ENCODE data around the gene APOBEC4. TPM values are rescaled to one million over a fixed set of nuclear protein-coding genes. Genes with fewer than 3 reads are reported as not detected.
A peak's percentile ranks its signal among the peaks of the same experiment; 100 is the strongest.
"Not testable (repeated sequence)": the region's sequence is repeated elsewhere in the genome, so short reads cannot be mapped to it uniquely, and the experiment has no call there.

Gene APOBEC4
- total and polyA plus RNA-seq, 5 donors, result 0.09 TPM; not detected in 4

DNA sequence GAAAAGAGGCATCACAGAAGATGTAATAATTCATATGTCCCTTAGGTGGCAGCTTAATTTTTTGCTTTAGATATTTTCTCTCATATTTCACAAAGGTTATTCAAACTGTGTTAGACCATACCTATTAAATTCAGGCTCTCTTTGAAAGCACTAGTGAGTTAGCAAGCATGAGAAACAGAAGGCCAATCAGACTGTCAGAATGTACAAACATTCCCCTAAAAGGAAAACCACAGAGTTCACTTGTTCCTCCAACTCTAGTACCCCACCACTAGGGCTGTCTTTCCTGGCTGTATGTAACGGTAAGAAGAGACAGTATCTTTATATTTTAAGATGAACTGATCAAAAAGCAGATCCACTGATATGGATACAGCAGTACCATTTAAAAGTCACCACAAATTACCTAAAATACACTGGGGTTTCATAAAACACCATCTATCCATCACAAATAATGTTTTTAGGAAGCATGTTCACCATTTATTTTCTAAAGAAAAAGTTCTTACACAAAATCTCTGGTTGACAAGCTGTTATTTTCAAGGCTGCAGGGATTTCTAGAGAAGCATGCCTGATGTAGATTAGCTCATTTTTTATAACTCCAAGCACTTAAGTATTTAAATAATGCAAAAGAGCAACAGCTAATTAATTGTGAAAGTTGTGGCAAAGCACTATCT lies 19.3 kb downstream of the APOBEC4 start:
- H3K27me3 ChIP-seq (ENCODE audit: control insufficient read depth, insufficient read depth), result no peaks in the 10 kb centered on the region
- 0% methylated on average over 1 of the region's 1 CpG for WGBS
- no peaks in the 10 kb centered on the region for H3K9me3 ChIP-seq (ENCODE audit: control insufficient read depth, low read length)
- H3K4me1 ChIP-seq (ENCODE audit: control insufficient read depth, insufficient read depth, low read length), result peaks cover 4% of the 10 kb centered on the region
- no peak overlapping the region for H3K27ac ChIP-seq (ENCODE audit: low read length)
- ATAC-seq, result peak in 1 of 2 donors; percentile 4
- H3K4me3 ChIP-seq (ENCODE audit: low read length), result peak overlapping the region; percentile 77
- DNase-seq, result no peak
- intact Hi-C loops (cut with DNase I), result loop anchor here in 1 of 4 donors (10.0 kb wide), 1 partner anchor 159 kb away; the partner anchor contains the start of gene SMG7

DNA sequence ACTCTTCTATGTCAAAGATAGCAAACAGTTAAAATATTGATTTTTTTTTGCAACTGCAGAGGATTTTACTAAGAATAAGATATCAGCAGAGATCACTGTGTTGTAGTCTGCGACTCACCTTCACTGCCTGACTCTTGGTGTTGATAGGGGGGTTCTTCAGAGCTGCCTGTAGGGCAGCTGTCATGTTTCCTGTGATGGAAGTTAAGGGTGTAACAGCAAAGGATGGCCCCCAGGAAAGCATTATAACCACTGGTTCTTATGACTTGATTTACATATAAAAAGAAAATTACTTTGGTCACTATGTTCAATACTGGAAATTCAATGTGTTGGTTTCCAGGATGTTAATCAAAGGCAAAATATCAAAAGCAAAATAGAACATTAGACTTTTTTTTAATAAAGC lies 20.2 kb downstream of the APOBEC4 start:
- intact Hi-C loops (cut with DNase I), result loop anchor here in 1 of 4 donors (10.0 kb wide), 1 partner anchor 158 kb away; the partner anchor contains the start of gene SMG7
- Histone ChIP-seq H3K27ac (ENCODE audit: low read length) (no peak overlapping the region), H3K4me3 (ENCODE audit: low read length) (peak overlapping the region; percentile 77), H3K27me3 (ENCODE audit: control insufficient read depth, insufficient read depth) (no peaks in the 10 kb centered on the region), H3K4me1 (ENCODE audit: control insufficient read depth, insufficient read depth, low read length) (peaks cover 4% of the 10 kb centered on the region), H3K9me3 (ENCODE audit: control insufficient read depth, low read length) (no peaks in the 10 kb centered on the region)
- DNase-seq (no peak), ATAC-seq (no peak)
- WGBS, result 22% methylated on average over 1 of the region's 1 CpG

- Histone ChIP-seq H3K27ac (ENCODE audit: low read length) (no peak overlapping the region), H3K9me3 (ENCODE audit: control insufficient read depth, low read length) (no peaks in the 10 kb centered on the region), H3K27me3 (ENCODE audit: control insufficient read depth, insufficient read depth) (no peaks in the 10 kb centered on the region), H3K4me1 (ENCODE audit: control insufficient read depth, insufficient read depth, low read length) (peaks cover 4% of the 10 kb centered on the region), H3K4me3 (ENCODE audit: low read length) (peak overlapping the region; percentile 77)
- intact Hi-C loops (cut with DNase I), result loop anchor here in 1 of 4 donors (10.0 kb wide), 1 partner anchor 157 kb away; the partner anchor contains the start of gene SMG7
- ATAC-seq (no peak), DNase-seq (no peak)
- WGBS, result 36% methylated on average over 2 of the region's 2 CpGs
These were observed 21.0 kb downstream of the APOBEC4 start for GRCh38 chr1:183632114-183632513.

- WGBS, result 32% methylated on average over 2 of the region's 2 CpGs
- DNase-seq, result no peak
- H3K4me1 ChIP-seq (ENCODE audit: control insufficient read depth, insufficient read depth, low read length), result peaks cover 4% of the 10 kb centered on the region
- H3K4me3 ChIP-seq (ENCODE audit: low read length), result no peak overlapping the region
- H3K9me3 ChIP-seq (ENCODE audit: control insufficient read depth, low read length), result no peaks in the 10 kb centered on the region
- no peak for ATAC-seq
- no peaks in the 10 kb centered on the region for H3K27me3 ChIP-seq (ENCODE audit: control insufficient read depth, insufficient read depth)
- no peak overlapping the region for H3K27ac ChIP-seq (ENCODE audit: low read length)
- intact Hi-C loops (cut with DNase I), result loop anchor here in 1 of 4 donors (10.0 kb wide), 1 partner anchor 156 kb away; the partner anchor contains the start of gene SMG7
These were observed 22.4 kb downstream of the APOBEC4 start for GRCh38 chr1:183630748-183631147.

- ATAC-seq (no peak), DNase-seq (no peak)
- Histone ChIP-seq H3K4me1 (ENCODE audit: control insufficient read depth, insufficient read depth, low read length) (peaks cover 4% of the 10 kb centered on the region), H3K27me3 (ENCODE audit: control insufficient read depth, insufficient read depth) (no peaks in the 10 kb centered on the region), H3K9me3 (ENCODE audit: control insufficient read depth, low read length) (no peaks in the 10 kb centered on the region), H3K27ac (ENCODE audit: low read length) (no peak overlapping the region), H3K4me3 (ENCODE audit: low read length) (no peak overlapping the region)
- intact Hi-C loops (cut with DNase I), result loop anchor here in 1 of 4 donors (10.0 kb wide), 1 partner anchor 74 kb away; no protein-coding TSS in a partner anchor
These were observed 24.6 kb downstream of the APOBEC4 start for GRCh38 chr1:183628537-183628936.

DNA sequence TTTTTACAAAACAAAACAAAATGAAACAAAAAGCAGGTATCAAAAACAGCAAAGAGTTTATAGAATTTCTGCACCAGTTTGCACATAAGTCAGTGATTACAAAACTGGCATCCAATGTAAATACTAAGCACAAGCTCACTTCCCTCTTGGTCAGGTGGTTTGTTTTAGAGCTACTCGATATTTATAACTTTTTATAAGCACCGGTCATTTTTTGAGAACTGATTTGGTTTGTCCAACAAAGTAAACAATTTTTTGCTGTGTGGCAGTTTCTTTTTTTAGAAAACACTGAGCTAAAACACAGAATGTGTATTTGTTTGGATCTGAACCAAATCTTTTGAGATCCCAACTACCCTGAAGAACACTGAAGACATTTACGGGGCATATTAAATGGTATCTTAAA lies 26.9 kb downstream of the APOBEC4 start:
- H3K27me3 ChIP-seq (ENCODE audit: control insufficient read depth, insufficient read depth); H3K4me1 ChIP-seq (ENCODE audit: control insufficient read depth, insufficient read depth, low read length); H3K9me3 ChIP-seq (ENCODE audit: control insufficient read depth, low read length); DNase-seq; H3K4me3 ChIP-seq (ENCODE audit: low read length); H3K27ac ChIP-seq (ENCODE audit: low read length); ATAC-seq: not testable (repeated sequence)
- 15% methylated on average over 3 of the region's 3 CpGs for WGBS
- intact Hi-C loops (cut with DNase I), result loop anchor here in 1 of 4 donors (10.0 kb wide), 1 partner anchor 71 kb away; no protein-coding TSS in a partner anchor

DNA sequence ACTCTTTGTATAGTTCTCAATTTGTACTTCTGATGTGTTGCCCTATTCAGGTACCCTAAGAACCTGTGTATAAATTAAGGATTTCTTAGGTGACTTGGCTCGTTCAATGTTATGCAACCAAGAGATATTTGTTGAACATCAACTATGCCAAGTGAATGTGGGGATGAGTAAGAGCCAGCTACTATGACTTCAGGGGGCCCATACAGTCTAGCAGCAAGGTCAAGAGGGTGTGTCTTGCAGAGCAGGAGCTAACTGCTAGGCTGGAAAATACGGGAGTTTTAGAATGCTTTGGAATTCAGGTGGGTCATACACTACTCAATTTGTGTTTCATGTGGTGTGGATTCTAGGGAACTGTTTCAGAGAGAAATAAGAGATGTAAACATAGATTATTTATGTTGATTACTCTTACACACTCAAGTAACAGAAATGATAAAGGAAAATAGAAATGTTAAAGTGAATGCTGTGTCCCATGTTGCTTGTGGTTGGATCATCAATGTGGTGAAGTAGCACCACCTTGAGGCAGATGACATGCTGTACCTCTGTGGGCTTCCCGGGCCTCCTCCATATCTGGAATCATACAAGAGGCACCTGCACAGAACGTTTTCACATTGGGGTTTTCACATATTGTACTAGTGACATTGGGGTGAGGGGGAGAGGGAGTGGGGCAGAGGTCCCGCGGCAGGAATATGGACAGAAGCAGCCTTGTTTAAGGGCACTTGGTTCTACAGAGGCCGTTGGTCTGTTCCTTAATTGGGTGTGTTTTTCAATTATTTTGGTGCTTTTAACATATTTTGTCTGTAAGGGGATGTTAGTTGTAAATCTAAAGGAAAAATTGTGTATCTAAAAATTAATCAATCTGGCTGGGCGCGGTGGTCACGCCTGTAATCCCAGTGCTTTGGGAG lies 30.0 kb downstream of the APOBEC4 start:
- Histone ChIP-seq H3K4me1 (ENCODE audit: control insufficient read depth, insufficient read depth, low read length) (peaks cover 2% of the 10 kb centered on the region), H3K27me3 (ENCODE audit: control insufficient read depth, insufficient read depth) (no peaks in the 10 kb centered on the region), H3K4me3 (ENCODE audit: low read length) (no peak overlapping the region), H3K27ac (ENCODE audit: low read length) (no peak overlapping the region), H3K9me3 (ENCODE audit: control insufficient read depth, low read length) (no peaks in the 10 kb centered on the region)
- WGBS, result 59% methylated on average over 10 of the region's 10 CpGs
- ATAC-seq, result peak; percentile 87
- intact Hi-C loops (cut with DNase I), result loop anchor here in 2 of 4 donors (5.0 to 10.0 kb wide), 2 partner anchors 68 to 151 kb away; partner anchors contain the start of gene SMG7 (in 1 of the 2)
- peak in 2 of 3 donors; percentile 50 to 67 for DNase-seq

- intact Hi-C loops (cut with DNase I), result loop anchor here in 2 of 4 donors (5.0 to 10.0 kb wide), 2 partner anchors 67 to 150 kb away; partner anchors contain the start of gene SMG7 (in 1 of the 2)
These were observed 31.1 kb downstream of the APOBEC4 start for GRCh38 chr1:183622013-183622412.

DNA sequence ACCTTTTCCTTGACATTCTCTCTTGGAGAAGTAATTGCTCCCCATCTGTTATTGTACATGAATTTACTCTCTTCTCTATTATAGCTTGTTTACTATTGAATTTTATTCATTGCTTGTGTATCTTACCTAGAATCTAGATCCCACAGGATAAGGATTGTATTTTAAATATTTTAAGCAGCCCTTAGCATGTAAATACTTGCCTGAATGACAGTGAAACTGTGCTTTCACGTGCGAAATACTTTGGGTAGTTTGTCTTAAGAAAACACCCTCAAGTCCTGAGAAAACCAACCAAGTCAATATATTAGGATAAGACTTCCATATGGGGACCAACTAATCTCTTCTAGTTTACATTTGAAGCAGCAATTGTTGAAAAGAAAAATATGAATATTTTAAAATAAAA lies 32.8 kb downstream of the APOBEC4 start:
- Histone ChIP-seq H3K9me3 (ENCODE audit: control insufficient read depth, low read length) (no peaks in the 10 kb centered on the region), H3K4me3 (ENCODE audit: low read length) (no peak overlapping the region), H3K27me3 (ENCODE audit: control insufficient read depth, insufficient read depth) (no peaks in the 10 kb centered on the region), H3K4me1 (ENCODE audit: control insufficient read depth, insufficient read depth, low read length) (peaks cover 2% of the 10 kb centered on the region), H3K27ac (ENCODE audit: low read length) (no peak overlapping the region)
- DNase-seq (no peak), ATAC-seq (no peak)
- 71% methylated on average over 2 of the region's 2 CpGs for WGBS
- intact Hi-C loops (cut with DNase I), result loop anchor here in 2 of 4 donors (5.0 to 10.0 kb wide), 2 partner anchors 66 to 148 kb away; partner anchors contain the start of gene SMG7 (in 1 of the 2)

More at GRCh38 chr1:183622013-183622412, 31.1 kb downstream of the APOBEC4 start:
- Histone ChIP-seq H3K27me3 (ENCODE audit: control insufficient read depth, insufficient read depth) (no peaks in the 10 kb centered on the region), H3K27ac (ENCODE audit: low read length) (no peak overlapping the region), H3K4me3 (ENCODE audit: low read length) (no peak overlapping the region), H3K9me3 (ENCODE audit: control insufficient read depth, low read length) (no peaks in the 10 kb centered on the region), H3K4me1 (ENCODE audit: control insufficient read depth, insufficient read depth, low read length) (peaks cover 2% of the 10 kb centered on the region)
- 85% methylated on average over 1 of the region's 1 CpG for WGBS
- ATAC-seq (no peak), DNase-seq (no peak)

DNA sequence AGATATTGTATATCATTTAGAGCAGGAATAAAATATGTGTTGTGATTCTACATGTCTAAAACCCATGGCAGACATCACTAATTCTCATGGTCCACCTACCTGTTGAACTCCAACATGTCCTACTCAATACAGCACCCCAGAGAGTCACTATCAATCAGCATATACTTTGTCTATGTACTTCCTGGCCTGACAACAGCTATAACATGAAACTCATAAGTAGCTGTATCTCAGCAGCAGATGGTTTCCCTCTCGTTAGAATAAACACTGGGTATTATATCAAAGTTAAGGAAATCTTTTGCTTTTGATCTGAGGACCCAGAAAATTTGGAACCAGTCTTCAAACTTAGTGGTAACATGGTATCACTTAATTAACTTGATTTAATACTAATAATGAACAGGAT lies 33.3 kb downstream of the APOBEC4 start:
- intact Hi-C loops (cut with DNase I), result loop anchor here in 2 of 4 donors (5.0 to 10.0 kb wide), 2 partner anchors 65 to 147 kb away; partner anchors contain the start of gene SMG7 (in 1 of the 2)
- ATAC-seq (no peak), DNase-seq (no peak)
- Histone ChIP-seq H3K4me1 (ENCODE audit: control insufficient read depth, insufficient read depth, low read length) (peaks cover 2% of the 10 kb centered on the region), H3K4me3 (ENCODE audit: low read length) (no peak overlapping the region), H3K9me3 (ENCODE audit: control insufficient read depth, low read length) (no peaks in the 10 kb centered on the region), H3K27me3 (ENCODE audit: control insufficient read depth, insufficient read depth) (no peaks in the 10 kb centered on the region), H3K27ac (ENCODE audit: low read length) (no peak overlapping the region)
- 75% methylated on average over 1 of the region's 1 CpG for WGBS
